ENCODE results near the gene NMUR1. TPM values are rescaled to one million over a fixed set of nuclear protein-coding genes. Genes with fewer than 3 reads are reported as not detected.

Gene NMUR1
- total RNA-seq, 2 experiments from 2014 or later: 0.11 to 0.14 TPM

GRCh38 chr2:231546014-231546715 is 15.9 kb upstream of the NMUR1 start:
- peak; percentile 17 for ATAC-seq (ENCODE audit: poor library complexity)

GRCh38 chr2:231545105-231545902 is 15.1 kb upstream of the NMUR1 start:
- peaks cover 11 to 16% of the 10 kb centered on the region in 2 experiments for H3K9me3 ChIP-seq (ENCODE audit: control insufficient read depth in 1 of 2, insufficient read depth in 1 of 2, low read length in 2 of 2)
- peak overlapping the region in 1 of 2 donors; percentile 63 for H3K27ac ChIP-seq (ENCODE audit: low read depth in 1 of 2, low read length in 2 of 2)
- H3K4me3 ChIP-seq (ENCODE audit: low read length): peak overlapping the region; percentile 20
- CTCF ChIA-PET: interaction anchor here (0.7 to 1.1 kb wide), 2 partner anchors 62 to 441 kb away, joined by 3 read pairs; no protein-coding TSS in a partner anchor
- H3K27ac Mint-ChIP-seq: peak overlapping the region; percentile 25
- peak; percentile 74 for ATAC-seq (ENCODE audit: poor library complexity)
- peaks cover 26% of the 10 kb centered on the region for H3K4me1 Mint-ChIP-seq (ENCODE audit: low read depth)
- POLR2A ChIA-PET: interaction anchor here (0.6 to 1.2 kb wide), 3 partner anchors 28 to 109 kb away, joined by 3 to 4 read pairs (median 3); no protein-coding TSS in a partner anchor
- no peaks in the 10 kb centered on the region for H3K36me3 ChIP-seq (ENCODE audit: insufficient read depth, low read length)
- peaks cover 49% of the 10 kb centered on the region for H3K4me1 ChIP-seq (ENCODE audit: insufficient read depth, low read length)
- intact Hi-C loops (cut with DNase I, micrococcal nuclease): no loop called here
- peaks cover 2% of the 10 kb centered on the region for H3K9me3 Mint-ChIP-seq
- no peaks in the 10 kb centered on the region for H3K27me3 ChIP-seq (ENCODE audit: control insufficient read depth in 1 of 2, insufficient read depth in 2 of 2, low read length in 2 of 2)
- peaks cover 3% of the 10 kb centered on the region for H3K36me3 Mint-ChIP-seq (ENCODE audit: low read depth)
- no peaks in the 10 kb centered on the region for H3K27me3 Mint-ChIP-seq
- peak in 7 of 14 experiments; percentile 13 to 80 (median 41) for DNase-seq
- no peak for TF ChIP-seq CTCF (IDR thresholded peaks at IDR 0.05)
- peak overlapping the region; percentile 56 for H3K4me3 Mint-ChIP-seq

More at GRCh38 chr2:231546014-231546715, 15.9 kb upstream of the NMUR1 start:
- DNase-seq: no peak
- intact Hi-C loops (cut with DNase I, micrococcal nuclease): no loop called here
- Mint-ChIP-seq H3K27me3 (no peaks in the 10 kb centered on the region), H3K4me1 (ENCODE audit: low read depth) (peaks cover 26% of the 10 kb centered on the region), H3K27ac (peak overlapping the region; percentile 25), H3K9me3 (peaks cover 2% of the 10 kb centered on the region), H3K4me3 (peak overlapping the region; percentile 56), H3K36me3 (ENCODE audit: low read depth) (peaks cover 3% of the 10 kb centered on the region)
- peaks cover 49% of the 10 kb centered on the region for H3K4me1 ChIP-seq (ENCODE audit: insufficient read depth, low read length)
- no peaks in the 10 kb centered on the region for H3K36me3 ChIP-seq (ENCODE audit: insufficient read depth, low read length)
- peak overlapping the region in 1 of 2 donors; percentile 63 for H3K27ac ChIP-seq (ENCODE audit: low read depth in 1 of 2, low read length in 2 of 2)
- ChIA-PET POLR2A (interaction anchor here (0.6 to 1.2 kb wide), 3 partner anchors 29 to 108 kb away, joined by 3 to 4 read pairs (median 3); no protein-coding TSS in a partner anchor), CTCF (interaction anchor here (1.1 kb wide), 1 partner anchor 63 kb away, joined by 3 read pairs; no protein-coding TSS in a partner anchor)
- peaks cover 11 to 16% of the 10 kb centered on the region in 2 experiments for H3K9me3 ChIP-seq (ENCODE audit: control insufficient read depth in 1 of 2, insufficient read depth in 1 of 2, low read length in 2 of 2)
- H3K27me3 ChIP-seq (ENCODE audit: control insufficient read depth in 1 of 2, insufficient read depth in 2 of 2, low read length in 2 of 2): no peaks in the 10 kb centered on the region
- peak overlapping the region; percentile 20 for H3K4me3 ChIP-seq (ENCODE audit: low read length)
- no peak for TF ChIP-seq CTCF (IDR thresholded peaks at IDR 0.05)

- TF ChIP-seq CTCF (IDR thresholded peaks at IDR 0.05): no peak
- no peak overlapping the region for H3K27ac ChIP-seq (ENCODE audit: low read depth in 1 of 2, low read length in 2 of 2)
- DNase-seq: no peak
- Mint-ChIP-seq H3K36me3 (ENCODE audit: low read depth) (peaks cover 3% of the 10 kb centered on the region), H3K4me3 (no peak overlapping the region), H3K9me3 (peaks cover 2% of the 10 kb centered on the region), H3K4me1 (ENCODE audit: low read depth) (peaks cover 16% of the 10 kb centered on the region), H3K27ac (no peak overlapping the region), H3K27me3 (no peaks in the 10 kb centered on the region)
- H3K4me3 ChIP-seq (ENCODE audit: low read length): no peak overlapping the region
- H3K36me3 ChIP-seq (ENCODE audit: insufficient read depth, low read length): no peaks in the 10 kb centered on the region
- ChIA-PET CTCF (no interaction called here), POLR2A (no interaction called here)
- peaks cover 11 to 16% of the 10 kb centered on the region in 2 experiments for H3K9me3 ChIP-seq (ENCODE audit: control insufficient read depth in 1 of 2, insufficient read depth in 1 of 2, low read length in 2 of 2)
- peaks cover 24% of the 10 kb centered on the region for H3K4me1 ChIP-seq (ENCODE audit: insufficient read depth, low read length)
- no peaks in the 10 kb centered on the region for H3K27me3 ChIP-seq (ENCODE audit: control insufficient read depth in 1 of 2, insufficient read depth in 2 of 2, low read length in 2 of 2)
- no peak for ATAC-seq (ENCODE audit: poor library complexity)
- intact Hi-C loops (cut with DNase I, micrococcal nuclease): no loop called here
Observed at GRCh38 chr2:231542136-231542535, 11.9 kb upstream of the NMUR1 start.
